HepG2 (cell line): ENCODE data around the gene SLC8A2. TPM values are rescaled to one million over a fixed set of nuclear protein-coding genes. Genes with fewer than 3 reads are reported as not detected.

Experiments used
- CC2D1A ChIP-seq: sonication (generic); formaldehyde crosslinking; IDR thresholded peaks from 2 replicates; pipeline ENCODE4 v1.8.1; 2023; ENCODE audit warnings: mild to moderate bottlenecking, missing genetic modification reagents
- CCDC6 ChIP-seq: sonication (generic); formaldehyde crosslinking; IDR thresholded peaks from 2 replicates; pipeline ENCODE4 v1.8.1; 2022; ENCODE audit warnings: mild to moderate bottlenecking, missing genetic modification reagents, moderate library complexity
- HMG20A ChIP-seq: IDR thresholded peaks from 2 replicates; pipeline ENCODE4 v1.6.1; 2016; ENCODE audit warnings: borderline replicate concordance
- HMGXB3 ChIP-seq: sonication (generic); formaldehyde crosslinking; IDR thresholded peaks from 2 replicates; pipeline ENCODE4 v1.4.0; 2020; ENCODE audit warnings: missing genetic modification reagents, borderline replicate concordance
- HNRNPL ChIP-seq: fragments of 200-400 bp; formaldehyde crosslinking; IDR thresholded peaks from 2 replicates; pipeline ENCODE4 v1.6.1; 2017; ENCODE audit warnings: mild to moderate bottlenecking, low read depth, low read length
- JUNB ChIP-seq: sonication (generic); formaldehyde crosslinking; IDR thresholded peaks from 2 replicates; pipeline ENCODE4 v1.8.0; 2022; ENCODE audit warnings: missing genetic modification reagents, mild to moderate bottlenecking, borderline replicate concordance
- RFX1 ChIP-seq: fragments of 450-650 bp; IDR thresholded peaks from 2 replicates; pipeline ENCODE4 v1.6.1; 2017
- TCF7L2 ChIP-seq: IDR thresholded peaks from 2 replicates; pipeline ENCODE4 v1.6.1; 2011; ENCODE audit warnings: mild to moderate bottlenecking, low read depth, low read length, moderate library complexity
- TGIF2 ChIP-seq: IDR thresholded peaks from 2 replicates; pipeline ENCODE4 v1.6.1; 2016; ENCODE audit warnings: control low read depth, missing compliant biosample characterization
- THAP8 ChIP-seq: sonication (generic); formaldehyde crosslinking; IDR thresholded peaks from 2 replicates; pipeline ENCODE4 v1.5.1; 2020; ENCODE audit warnings: missing genetic modification reagents, mild to moderate bottlenecking, borderline replicate concordance
- U2AF2 ChIP-seq: fragments of 200-400 bp; formaldehyde crosslinking; IDR thresholded peaks from 2 replicates; pipeline ENCODE4 v1.6.1; 2017; ENCODE audit warnings: low read depth, mild to moderate bottlenecking, low read length
- ZNF101 ChIP-seq: sonication (generic); formaldehyde crosslinking; IDR thresholded peaks from 2 replicates; pipeline ENCODE4 v1.4.0; 2020; ENCODE audit warnings: mild to moderate bottlenecking, low read depth, missing genetic modification reagents, borderline replicate concordance
- ZNF124 ChIP-seq: sonication (generic); formaldehyde crosslinking; IDR thresholded peaks from 2 replicates; pipeline ENCODE4 v1.4.0; 2020; ENCODE audit warnings: missing genetic modification reagents
- ZNF24 ChIP-seq: fragments of 450-650 bp; IDR thresholded peaks from 2 replicates; pipeline ENCODE4 v1.6.1; 2017; ENCODE audit warnings: antibody characterized with exemption, mild to moderate bottlenecking
- ZNF451 ChIP-seq: sonication (generic); formaldehyde crosslinking; IDR thresholded peaks from 2 replicates; pipeline ENCODE4 v1.5.0; 2020; ENCODE audit warnings: mild to moderate bottlenecking, missing genetic modification reagents
- ZNF775 ChIP-seq: sonication (generic); formaldehyde crosslinking; IDR thresholded peaks from 2 replicates; pipeline ENCODE4 v1.4.0; 2020; ENCODE audit warnings: missing genetic modification reagents, mild to moderate bottlenecking, moderate library complexity, borderline replicate concordance
- ZSCAN29 ChIP-seq: sonication (generic); formaldehyde crosslinking; conservative IDR thresholded peaks from 2 replicates; pipeline ENCODE4 v1.4.0; 2020; ENCODE audit warnings: mild to moderate bottlenecking, missing genetic modification reagents
- polyA plus RNA-seq, 8 experiments: library from polyadenylated mRNA; depleted of rRNA in 3 of 8; stranded (reverse) in 7 of 8; unstranded in 1 of 8; fragments of >200 nt; fragmentation: Illumina TruSeq in 4 of 8; extraction: Trizol in 4 of 8; gene quantifications; 2 replicates each; pipeline versions ENCODE4 v1.2.1 to v1.2.3, GENCODE V29; 2011 to 2016; ENCODE audit warnings: low read depth in 4 of 8, missing spikeins in 1 of 8, mixed read lengths in 1 of 8; ENCODE audit not compliant: insufficient read depth in 1 of 8
- total RNA-seq, 5 experiments: library from RNA; depleted of rRNA; stranded (reverse); fragments of >200 nt; fragmentation: Illumina TruSeq; extraction: Trizol; gene quantifications; 2 replicates each; pipeline ENCODE4 v1.2.3, GENCODE V29; 2016; ENCODE audit warnings: low read depth in 1 of 5

SLC8A2 gene
- total and polyA plus RNA-seq, 2 of the 13 experiments (the other 11 are each of a cell fraction or from before 2014, with no cell fraction given) = 0.02 TPM; not detected in 1

- TF ChIP-seq CC2D1A (CRISPR knock-in tag) (no peak), ZSCAN29 (CRISPR knock-in tag) (no peak), U2AF2 (no peak), CCDC6 (no peak), ZNF775 (CRISPR knock-in tag) (no peak), TCF7L2 (no peak), THAP8 (no peak), HMGXB3 (CRISPR knock-in tag) (no peak), HMG20A (CRISPR knock-in tag) (no peak), JUNB (CRISPR knock-in tag) (no peak), ZNF124 (no peak), TGIF2 (CRISPR knock-in tag) (0 out of 2 replicates have a peak, but pooled peaks have one; percentile 49), ZNF101 (CRISPR knock-in tag) (no peak), ZNF24 (no peak), RFX1 (no peak), HNRNPL (no peak), ZNF451 (CRISPR knock-in tag) (no peak)
These were observed 64.8 kb downstream of the SLC8A2 start (continued) for GRCh38 chr19:47406711-47407416.
